ENCODE measurements around the gene TC2N.

DNA sequence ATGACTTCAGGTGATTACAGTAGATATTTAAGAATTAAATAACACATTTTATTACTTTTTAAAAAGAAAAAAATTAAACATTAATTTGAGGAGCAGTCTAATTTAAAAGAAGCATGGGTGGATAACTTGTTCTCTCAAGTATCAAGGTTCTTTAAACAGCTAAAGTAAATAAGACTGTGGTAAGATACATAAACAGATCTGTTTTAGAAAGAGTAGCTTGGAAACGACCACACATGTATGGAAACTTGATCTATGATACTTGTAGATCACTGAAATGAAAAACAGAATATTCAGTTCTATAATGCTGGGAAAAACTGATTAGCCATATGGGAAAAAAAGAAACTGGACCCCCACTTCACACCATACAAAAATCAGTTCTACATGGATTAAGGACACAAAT is 36.0 kb downstream of the TC2N start:
- TF ChIP-seq, protein P1, sequence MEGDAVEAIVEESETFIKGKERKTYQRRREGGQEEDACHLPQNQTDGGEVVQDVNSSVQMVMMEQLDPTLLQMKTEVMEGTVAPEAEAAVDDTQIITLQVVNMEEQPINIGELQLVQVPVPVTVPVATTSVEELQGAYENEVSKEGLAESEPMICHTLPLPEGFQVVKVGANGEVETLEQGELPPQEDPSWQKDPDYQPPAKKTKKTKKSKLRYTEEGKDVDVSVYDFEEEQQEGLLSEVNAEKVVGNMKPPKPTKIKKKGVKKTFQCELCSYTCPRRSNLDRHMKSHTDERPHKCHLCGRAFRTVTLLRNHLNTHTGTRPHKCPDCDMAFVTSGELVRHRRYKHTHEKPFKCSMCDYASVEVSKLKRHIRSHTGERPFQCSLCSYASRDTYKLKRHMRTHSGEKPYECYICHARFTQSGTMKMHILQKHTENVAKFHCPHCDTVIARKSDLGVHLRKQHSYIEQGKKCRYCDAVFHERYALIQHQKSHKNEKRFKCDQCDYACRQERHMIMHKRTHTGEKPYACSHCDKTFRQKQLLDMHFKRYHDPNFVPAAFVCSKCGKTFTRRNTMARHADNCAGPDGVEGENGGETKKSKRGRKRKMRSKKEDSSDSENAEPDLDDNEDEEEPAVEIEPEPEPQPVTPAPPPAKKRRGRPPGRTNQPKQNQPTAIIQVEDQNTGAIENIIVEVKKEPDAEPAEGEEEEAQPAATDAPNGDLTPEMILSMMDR (IDR thresholded peaks at IDR 0.05; ENCODE audit: insufficient read depth, low read depth, low read length): no peak
- no peak for TF ChIP-seq EZH2 (IDR thresholded peaks at IDR 0.05; ENCODE audit: insufficient read depth, low read length)

All from astrocyte (in vitro differentiated cells and primary cell).